ENCODE measurements around the gene CEP57L1. TPM values are rescaled to one million over a fixed set of nuclear protein-coding genes. Genes with fewer than 3 reads are reported as not detected.

The CEP57L1 gene
- total RNA-seq, 1 experiment from 2014 or later = 8.4 TPM

- TF ChIP-seq, protein P1, sequence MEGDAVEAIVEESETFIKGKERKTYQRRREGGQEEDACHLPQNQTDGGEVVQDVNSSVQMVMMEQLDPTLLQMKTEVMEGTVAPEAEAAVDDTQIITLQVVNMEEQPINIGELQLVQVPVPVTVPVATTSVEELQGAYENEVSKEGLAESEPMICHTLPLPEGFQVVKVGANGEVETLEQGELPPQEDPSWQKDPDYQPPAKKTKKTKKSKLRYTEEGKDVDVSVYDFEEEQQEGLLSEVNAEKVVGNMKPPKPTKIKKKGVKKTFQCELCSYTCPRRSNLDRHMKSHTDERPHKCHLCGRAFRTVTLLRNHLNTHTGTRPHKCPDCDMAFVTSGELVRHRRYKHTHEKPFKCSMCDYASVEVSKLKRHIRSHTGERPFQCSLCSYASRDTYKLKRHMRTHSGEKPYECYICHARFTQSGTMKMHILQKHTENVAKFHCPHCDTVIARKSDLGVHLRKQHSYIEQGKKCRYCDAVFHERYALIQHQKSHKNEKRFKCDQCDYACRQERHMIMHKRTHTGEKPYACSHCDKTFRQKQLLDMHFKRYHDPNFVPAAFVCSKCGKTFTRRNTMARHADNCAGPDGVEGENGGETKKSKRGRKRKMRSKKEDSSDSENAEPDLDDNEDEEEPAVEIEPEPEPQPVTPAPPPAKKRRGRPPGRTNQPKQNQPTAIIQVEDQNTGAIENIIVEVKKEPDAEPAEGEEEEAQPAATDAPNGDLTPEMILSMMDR (conservative IDR thresholded peaks at IDR 0.05) = no peak
- H3K27ac ChIP-seq (ENCODE audit: insufficient read length, low read depth, low read length) = no peak overlapping the region
- no peak overlapping the region for H3K4ac ChIP-seq (ENCODE audit: low read depth, low read length)
- Mint-ChIP-seq H3K27ac (no peak overlapping the region), H3K4me3 (no peak overlapping the region), H3K9me3 (no peaks in the 10 kb centered on the region), H3K4me1 (no peaks in the 10 kb centered on the region), H3K36me3 (ENCODE audit: insufficient read depth in 1 of 3, low read depth in 3 of 3) (no peaks in the 10 kb centered on the region), H3K27me3 (ENCODE audit: low read depth) (no peaks in the 10 kb centered on the region; the same call in 1 of the 2 replicates)
- H4K5ac ChIP-seq (ENCODE audit: insufficient read length, low read depth, low read length) = no peak overlapping the region
- H3K79me2 ChIP-seq (ENCODE audit: insufficient read depth, low read length) = no peaks in the 10 kb centered on the region
- H3K79me1 ChIP-seq (ENCODE audit: insufficient read depth, low read depth, low read length, poor library complexity, severe bottlenecking) = no peaks in the 10 kb centered on the region
- no peak overlapping the region for H2BK20ac ChIP-seq (ENCODE audit: low read depth, low read length, poor library complexity, severe bottlenecking)
- no peak overlapping the region for H2AFZ ChIP-seq (ENCODE audit: low read length)
- no peak overlapping the region for H3K18ac ChIP-seq (ENCODE audit: insufficient read length, low read depth, low read length)
- no peaks in the 10 kb centered on the region; the same call in 1 of the 2 replicates for H3K27me3 ChIP-seq (ENCODE audit: insufficient read depth, low read length)
- H3K4me1 ChIP-seq (ENCODE audit: insufficient read depth, low read length) = no peaks in the 10 kb centered on the region
- no peak overlapping the region for H3K9ac ChIP-seq (ENCODE audit: extremely low read depth, insufficient read length, low read length)
- no peak overlapping the region for H3K4me2 ChIP-seq (ENCODE audit: insufficient read depth, insufficient read length, low read length)
- H3K23ac ChIP-seq (ENCODE audit: insufficient read length, low read depth, low read length) = no peak overlapping the region
- H4K8ac ChIP-seq (replicated peaks; ENCODE audit: insufficient read length, low read depth, low read length) = no peak overlapping the region
- no peaks in the 10 kb centered on the region for H3K9me3 ChIP-seq (ENCODE audit: control insufficient read depth, low read depth, low read length)
- no peaks in the 10 kb centered on the region for H4K20me1 ChIP-seq (ENCODE audit: control insufficient read depth, insufficient read depth, insufficient read length)
- no peak overlapping the region for H3T11ph ChIP-seq (ENCODE audit: low read length)
- no peak overlapping the region for H3K14ac ChIP-seq (ENCODE audit: insufficient read depth, low read length)
- no peak overlapping the region for H2BK12ac ChIP-seq (ENCODE audit: insufficient read length, low read depth, low read length)
- whole genome bisulfite sequencing (ENCODE audit: extremely low coverage, insufficient read length, low lambda C conversion rate) = no CpG with 5 or more reads among the region's 2 CpGs
- no peak overlapping the region for H2AK5ac ChIP-seq (ENCODE audit: insufficient read length, low read length)
- no peak overlapping the region for H2BK5ac ChIP-seq (ENCODE audit: insufficient read length, low read length)
- H3K56ac ChIP-seq (ENCODE audit: insufficient read length, low read depth, low read length) = no peak overlapping the region
- no peak overlapping the region for H4K91ac ChIP-seq (ENCODE audit: insufficient read length, low read depth, low read length)
- H3K23me2 ChIP-seq (ENCODE audit: insufficient read length, low read depth, low read length, poor library complexity, severe bottlenecking) = no peaks in the 10 kb centered on the region
- H2BK15ac ChIP-seq (ENCODE audit: low read depth, low read length) = no peak overlapping the region
- DNase-seq = no peak
- no peak overlapping the region for H2BK120ac ChIP-seq (ENCODE audit: low read depth, low read length, poor library complexity, severe bottlenecking)
These were observed 79.6 kb downstream of the CEP57L1 start for GRCh38 chr6:109174916-109175315.
